ENCODE data around the gene AGTRAP. TPM values are rescaled to one million over a fixed set of nuclear protein-coding genes. Genes with fewer than 3 reads are reported as not detected.

The AGTRAP gene
- total and polyA plus RNA-seq, 2 experiments from 2014 or later: 58.6 to 94.0 TPM

- H3K4me1 ChIP-seq (ENCODE audit: low read depth): peaks cover 17% of the 10 kb centered on the region
- no peaks in the 10 kb centered on the region for H3K9me3 ChIP-seq (ENCODE audit: low read depth)
- TF ChIP-seq CTCF (IDR thresholded peaks at IDR 0.05; ENCODE audit: low read depth, low read length): no peak
- H3K27me3 ChIP-seq: no peaks in the 10 kb centered on the region
- no peak overlapping the region for H3K27ac ChIP-seq
- H3K4me3 ChIP-seq: no peak overlapping the region
- peak in 1 of 2 donors; percentile 65 for DNase-seq (ENCODE audit: low read depth in 1 of 2, low spot score in 1 of 2)
- peaks cover 30% of the 10 kb centered on the region for H3K36me3 ChIP-seq
Measured at GRCh38 chr1:11796036-11796828, 60.3 kb downstream of the AGTRAP start.

- Histone ChIP-seq H3K4me3 (no peak overlapping the region), H3K4me1 (ENCODE audit: low read depth) (peaks cover 11% of the 10 kb centered on the region), H3K27me3 (no peaks in the 10 kb centered on the region), H3K36me3 (peaks cover 30% of the 10 kb centered on the region), H3K9me3 (ENCODE audit: low read depth) (no peaks in the 10 kb centered on the region), H3K27ac (no peak overlapping the region)
- TF ChIP-seq CTCF (IDR thresholded peaks at IDR 0.05; ENCODE audit: low read depth, low read length): no peak
- peak in 1 of 2 donors; percentile 98 for DNase-seq (ENCODE audit: low read depth in 1 of 2, low spot score in 1 of 2)
Measured at GRCh38 chr1:11797525-11798216, 61.7 kb downstream of the AGTRAP start.

GRCh38 chr1:11799099-11799498 lies 63.2 kb downstream of the AGTRAP start:
- Histone ChIP-seq H3K4me3 (no peak overlapping the region), H3K27ac (no peak overlapping the region), H3K27me3 (no peaks in the 10 kb centered on the region), H3K9me3 (ENCODE audit: low read depth) (no peaks in the 10 kb centered on the region), H3K36me3 (peaks cover 23% of the 10 kb centered on the region), H3K4me1 (ENCODE audit: low read depth) (peaks cover 13% of the 10 kb centered on the region)
- DNase-seq (ENCODE audit: low read depth in 1 of 2, low spot score in 1 of 2): no peak
- TF ChIP-seq CTCF (IDR thresholded peaks at IDR 0.05; ENCODE audit: low read depth, low read length): no peak

GRCh38 chr1:11799896-11800295 lies 64.0 kb downstream of the AGTRAP start:
- no peaks in the 10 kb centered on the region for H3K9me3 ChIP-seq (ENCODE audit: low read depth)
- H3K27me3 ChIP-seq: no peaks in the 10 kb centered on the region
- peaks cover 19% of the 10 kb centered on the region for H3K4me1 ChIP-seq (ENCODE audit: low read depth)
- H3K27ac ChIP-seq: no peak overlapping the region
- TF ChIP-seq CTCF (IDR thresholded peaks at IDR 0.05; ENCODE audit: low read depth, low read length): no peak
- no peak overlapping the region for H3K4me3 ChIP-seq
- H3K36me3 ChIP-seq: peaks cover 22% of the 10 kb centered on the region
- no peak for DNase-seq (ENCODE audit: low read depth in 1 of 2, low spot score in 1 of 2)

- Histone ChIP-seq H3K36me3 (peaks cover 22% of the 10 kb centered on the region), H3K27ac (peak overlapping the region; percentile 19), H3K9me3 (ENCODE audit: low read depth) (no peaks in the 10 kb centered on the region), H3K4me1 (ENCODE audit: low read depth) (peaks cover 19% of the 10 kb centered on the region), H3K4me3 (no peak overlapping the region), H3K27me3 (no peaks in the 10 kb centered on the region)
- TF ChIP-seq CTCF (IDR thresholded peaks at IDR 0.05; ENCODE audit: low read depth, low read length): no peak
- DNase-seq (ENCODE audit: low read depth in 1 of 2, low spot score in 1 of 2): no peak
Measured at GRCh38 chr1:11800391-11800755, 64.4 kb downstream of the AGTRAP start.

Other genes starting within 250 kb of the AGTRAP start
- gene FBXO2, start 81.7 kb upstream of the AGTRAP start, total RNA-seq: 15.8 and 20.9 TPM in 2 replicates
- gene FBXO2, start 81.7 kb upstream of the AGTRAP start, polyA plus RNA-seq: 28.3 and 29.8 TPM in 2 replicates
- 53.0 and 58.8 TPM in 2 replicates for gene FBXO44, start 81.3 kb upstream of the AGTRAP start, total RNA-seq
- 43.6 and 57.0 TPM in 2 replicates for gene FBXO44, start 81.3 kb upstream of the AGTRAP start, polyA plus RNA-seq
- 9.2 and 9.4 TPM in 2 replicates for gene FBXO6, start 71.9 kb upstream of the AGTRAP start, total RNA-seq
- 10.3 and 15.0 TPM in 2 replicates for gene FBXO6, start 71.9 kb upstream of the AGTRAP start, polyA plus RNA-seq
- 92.7 and 102 TPM in 2 replicates for gene MAD2L2, start 55.0 kb upstream of the AGTRAP start, total RNA-seq
- gene MAD2L2, start 55.0 kb upstream of the AGTRAP start, polyA plus RNA-seq: 115 and 148 TPM in 2 replicates
- 0.25 and 0.36 TPM in 2 replicates for gene DRAXIN, start 44.4 kb upstream of the AGTRAP start, total RNA-seq
- gene DRAXIN, start 44.4 kb upstream of the AGTRAP start, polyA plus RNA-seq: 0.27 TPM in 1 of 2 replicates, not detected in the other
- 0.14 and 1.4 TPM in 2 replicates for gene C1orf167, start 26.1 kb downstream of the AGTRAP start, total RNA-seq
- gene C1orf167, start 26.1 kb downstream of the AGTRAP start, polyA plus RNA-seq: 0.44 and 1.00 TPM in 2 replicates
- gene MTHFR, start 69.8 kb downstream of the AGTRAP start, total RNA-seq: 54.7 and 64.0 TPM in 2 replicates
- 29.0 and 37.5 TPM in 2 replicates for gene MTHFR, start 69.8 kb downstream of the AGTRAP start, polyA plus RNA-seq
- 22.5 and 27.8 TPM in 2 replicates for gene CLCN6, start 70.1 kb downstream of the AGTRAP start, total RNA-seq
- gene CLCN6, start 70.1 kb downstream of the AGTRAP start, polyA plus RNA-seq: 15.8 and 31.8 TPM in 2 replicates
- 57.5 and 331 TPM in 2 replicates for gene NPPA, start 111.6 kb downstream of the AGTRAP start, total RNA-seq
- gene NPPA, start 111.6 kb downstream of the AGTRAP start, polyA plus RNA-seq: 90.0 and 601 TPM in 2 replicates
- gene NPPB, start 122.8 kb downstream of the AGTRAP start, total RNA-seq: 18.9 and 192 TPM in 2 replicates
- gene NPPB, start 122.8 kb downstream of the AGTRAP start, polyA plus RNA-seq: 30.8 and 188 TPM in 2 replicates
- 98.0 and 112 TPM in 2 replicates for gene KIAA2013, start 190.3 kb downstream of the AGTRAP start, total RNA-seq
- 100 and 115 TPM in 2 replicates for gene KIAA2013, start 190.3 kb downstream of the AGTRAP start, polyA plus RNA-seq
- 158 and 185 TPM in 2 replicates for gene PLOD1, start 198.6 kb downstream of the AGTRAP start, total RNA-seq
- gene PLOD1, start 198.6 kb downstream of the AGTRAP start, polyA plus RNA-seq: 149 and 167 TPM in 2 replicates
- gene MFN2, start 244.3 kb downstream of the AGTRAP start, total RNA-seq: 86.7 and 89.7 TPM in 2 replicates
- gene MFN2, start 244.3 kb downstream of the AGTRAP start, polyA plus RNA-seq: 82.6 and 83.8 TPM in 2 replicates